Neutrophil (primary cell): ENCODE data around the gene PCSK6.

ENCODE experiments used
- H3K27ac ChIP-seq: fragments of 200-600 bp; sonication (generic); 2 replicates; pipeline ENCODE4 v1.5.1; 2016; ENCODE audit warnings: mild to moderate bottlenecking, moderate library complexity
- H3K27me3 ChIP-seq: fragments of 200-600 bp; sonication (generic); 2 replicates; pipeline ENCODE4 v1.6.0; 2016; ENCODE audit warnings: mild to moderate bottlenecking
- H3K36me3 ChIP-seq: fragments of 200-600 bp; sonication (generic); 2 replicates; pipeline ENCODE4 v1.5.1; 2017
- H3K4me1 ChIP-seq, 2 experiments: fragments of 200-600 bp in 1 of 2; sonication (generic) in 1 of 2; 1 replicate in 1 of 2; 2 replicates in 1 of 2; pipeline versions ENCODE4 v1.5.1 to v1.6.1; 2013 to 2016; ENCODE audit warnings: low read depth in 1 of 2, low read length in 1 of 2, mild to moderate bottlenecking in 1 of 2, moderate library complexity in 1 of 2; ENCODE audit not compliant: control insufficient read depth in 1 of 2, insufficient read depth in 1 of 2
- H3K4me3 ChIP-seq, 2 experiments: fragments of 200-600 bp in 1 of 2; sonication (generic) in 1 of 2; 1 replicate in 1 of 2; 2 replicates in 1 of 2; pipeline ENCODE4 v1.5.1; 2013 to 2016; ENCODE audit warnings: low read depth in 1 of 2, low read length in 1 of 2, mild to moderate bottlenecking in 1 of 2, moderate library complexity in 1 of 2
- H3K9me3 ChIP-seq: fragments of 200-600 bp; sonication (generic); 2 replicates; pipeline ENCODE4 v1.5.1; 2016
- TF ChIP-seq, protein P1 (sequence below): fragments of 200-600 bp; sonication (generic); IDR thresholded peaks from 2 replicates; pipeline ENCODE4 v1.5.1; 2016; ENCODE audit warnings: antibody characterized with exemption

PCSK6 gene

DNA sequence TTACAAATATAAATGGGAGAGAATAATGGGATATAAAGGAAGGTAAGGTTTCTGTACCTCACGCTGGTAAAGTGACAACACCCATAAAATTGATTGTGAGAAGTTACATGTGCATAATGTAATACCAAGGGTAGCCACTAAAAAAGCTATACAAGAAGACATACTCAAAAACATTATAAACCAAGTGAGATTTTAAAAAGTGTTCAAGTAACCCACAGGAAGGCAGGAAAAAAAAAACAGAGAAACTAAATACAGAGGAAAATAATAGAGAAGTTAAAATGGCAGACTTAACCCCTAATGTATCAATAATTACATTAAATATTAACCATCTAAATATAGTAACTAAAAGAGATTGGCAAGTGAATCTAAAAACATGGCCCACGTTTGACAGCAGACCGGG, 76.3 kb downstream of the PCSK6 start:
- no peaks in the 10 kb centered on the region for H3K36me3 ChIP-seq
- H3K9me3 ChIP-seq, result no peaks in the 10 kb centered on the region
- no peak overlapping the region for H3K4me3 ChIP-seq
- no peaks in the 10 kb centered on the region for H3K4me1 ChIP-seq
- H3K27ac ChIP-seq, result no peak overlapping the region
- TF ChIP-seq, protein P1, sequence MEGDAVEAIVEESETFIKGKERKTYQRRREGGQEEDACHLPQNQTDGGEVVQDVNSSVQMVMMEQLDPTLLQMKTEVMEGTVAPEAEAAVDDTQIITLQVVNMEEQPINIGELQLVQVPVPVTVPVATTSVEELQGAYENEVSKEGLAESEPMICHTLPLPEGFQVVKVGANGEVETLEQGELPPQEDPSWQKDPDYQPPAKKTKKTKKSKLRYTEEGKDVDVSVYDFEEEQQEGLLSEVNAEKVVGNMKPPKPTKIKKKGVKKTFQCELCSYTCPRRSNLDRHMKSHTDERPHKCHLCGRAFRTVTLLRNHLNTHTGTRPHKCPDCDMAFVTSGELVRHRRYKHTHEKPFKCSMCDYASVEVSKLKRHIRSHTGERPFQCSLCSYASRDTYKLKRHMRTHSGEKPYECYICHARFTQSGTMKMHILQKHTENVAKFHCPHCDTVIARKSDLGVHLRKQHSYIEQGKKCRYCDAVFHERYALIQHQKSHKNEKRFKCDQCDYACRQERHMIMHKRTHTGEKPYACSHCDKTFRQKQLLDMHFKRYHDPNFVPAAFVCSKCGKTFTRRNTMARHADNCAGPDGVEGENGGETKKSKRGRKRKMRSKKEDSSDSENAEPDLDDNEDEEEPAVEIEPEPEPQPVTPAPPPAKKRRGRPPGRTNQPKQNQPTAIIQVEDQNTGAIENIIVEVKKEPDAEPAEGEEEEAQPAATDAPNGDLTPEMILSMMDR, result no peak
- peaks cover 12% of the 10 kb centered on the region for H3K27me3 ChIP-seq

DNA sequence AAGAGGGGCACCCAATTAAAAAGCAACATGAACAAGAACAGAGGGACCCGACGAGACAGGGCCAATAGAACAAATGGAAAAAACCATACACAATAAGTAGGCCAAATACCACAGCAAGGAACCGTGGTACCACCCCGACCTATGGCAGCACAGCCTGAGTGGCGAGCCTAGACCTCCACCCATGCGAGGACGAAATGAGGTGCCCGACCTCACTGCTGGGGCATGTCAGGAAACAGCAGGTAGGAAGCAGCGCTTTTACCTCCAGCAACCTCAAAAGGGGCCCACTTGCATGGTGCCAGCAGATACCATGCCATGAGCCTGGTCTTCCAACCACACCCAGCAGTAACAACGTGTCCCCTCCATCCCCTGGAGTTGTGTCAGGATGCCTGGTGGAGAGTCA, 77.9 kb downstream of the PCSK6 start:
- Histone ChIP-seq H3K27ac (no peak overlapping the region), H3K36me3 (no peaks in the 10 kb centered on the region), H3K4me1 (no peaks in the 10 kb centered on the region), H3K4me3 (no peak overlapping the region), H3K9me3 (no peaks in the 10 kb centered on the region), H3K27me3 (peaks cover under 1% of the 10 kb centered on the region)
- TF ChIP-seq, protein P1, result no peak

DNA sequence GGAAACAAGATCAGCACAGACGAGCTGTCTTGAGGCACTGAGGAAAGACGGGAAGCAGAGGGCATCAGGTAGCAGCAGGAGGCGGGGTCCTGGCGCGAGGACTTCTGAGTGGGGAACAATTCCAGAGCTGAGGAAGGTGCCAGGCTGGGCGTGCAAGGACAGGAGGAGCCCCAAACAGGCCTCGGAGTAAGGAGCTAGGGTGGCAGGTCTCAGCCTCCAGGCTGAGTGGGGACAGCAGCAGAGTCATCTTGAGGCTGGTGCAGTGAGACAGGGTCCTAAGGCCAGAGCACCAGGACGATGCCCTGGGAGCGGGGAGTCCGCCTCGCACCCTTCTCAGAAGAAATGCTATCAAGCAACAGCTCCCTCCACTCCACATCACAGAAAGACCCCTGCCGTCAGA, 78.4 kb downstream of the PCSK6 start:
- TF ChIP-seq, protein P1, result no peak
- Histone ChIP-seq H3K4me1 (no peaks in the 10 kb centered on the region), H3K27ac (no peak overlapping the region), H3K36me3 (no peaks in the 10 kb centered on the region), H3K9me3 (no peaks in the 10 kb centered on the region), H3K27me3 (no peaks in the 10 kb centered on the region), H3K4me3 (no peak overlapping the region)

DNA sequence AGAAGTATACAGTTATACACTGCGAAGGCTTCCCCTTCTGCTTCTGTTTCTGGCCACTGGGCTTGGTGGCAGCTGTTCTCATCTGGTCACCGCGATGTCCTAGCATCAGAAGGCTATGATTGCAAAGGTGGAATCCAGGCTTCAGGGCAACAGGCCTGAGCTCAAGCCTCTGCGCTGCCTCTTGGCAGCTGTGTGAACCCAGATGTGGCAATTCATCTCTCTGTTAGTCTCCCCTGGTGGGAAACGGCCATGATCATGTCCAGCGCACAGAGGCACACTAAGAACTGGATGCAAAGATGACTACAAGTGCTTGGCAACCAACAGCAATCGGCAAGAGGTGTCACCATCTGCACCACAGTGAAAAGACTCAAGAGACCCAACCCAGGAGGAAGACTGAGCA, 78.9 kb downstream of the PCSK6 start:
- Histone ChIP-seq H3K4me3 (no peak overlapping the region), H3K27ac (no peak overlapping the region), H3K36me3 (no peaks in the 10 kb centered on the region), H3K9me3 (no peaks in the 10 kb centered on the region), H3K27me3 (no peaks in the 10 kb centered on the region), H3K4me1 (no peaks in the 10 kb centered on the region)
- TF ChIP-seq, protein P1, result no peak

DNA sequence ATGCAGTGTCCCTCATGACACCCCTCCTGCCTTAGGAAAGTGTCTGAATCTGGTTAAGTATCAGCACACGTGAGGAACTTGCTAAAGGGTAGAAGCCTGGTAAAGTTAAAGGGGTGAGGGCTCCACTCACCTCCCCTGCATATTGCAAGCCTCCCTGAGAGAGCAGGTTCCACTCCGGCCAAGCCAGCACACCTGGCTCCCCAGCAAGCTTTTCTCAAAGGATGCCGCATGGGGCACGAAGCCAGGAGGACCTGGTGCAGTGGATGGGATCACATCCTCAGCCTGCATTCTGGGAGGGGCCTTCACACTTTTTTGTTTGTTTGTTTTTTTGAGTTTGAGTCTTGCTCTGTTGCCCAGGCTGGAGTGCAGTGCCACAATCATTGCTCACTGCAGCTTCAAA, 79.9 kb downstream of the PCSK6 start:
- no peaks in the 10 kb centered on the region for H3K4me1 ChIP-seq

More for the DNA sequence above, 79.9 kb downstream of the PCSK6 start:
- no peak overlapping the region for H3K27ac ChIP-seq
- no peaks in the 10 kb centered on the region for H3K27me3 ChIP-seq
- H3K4me3 ChIP-seq, result no peak overlapping the region
- no peaks in the 10 kb centered on the region for H3K36me3 ChIP-seq
- H3K9me3 ChIP-seq, result no peaks in the 10 kb centered on the region
- TF ChIP-seq, protein P1, result no peak
